GM06990 (cell line): ENCODE data around the gene OPN1SW.

ENCODE experiments used
- DNase-seq: peaks from one replicate; pipeline ENCODE4 v3.0.0-alpha.2; 2011; ENCODE audit not compliant: insufficient read length; ENCODE audit errors: extremely low read depth
- H3K27me3 ChIP-seq: replicated peaks from 2 replicates; pipeline ENCODE4 v1.6.0; 2011; ENCODE audit warnings: low read length; ENCODE audit not compliant: control insufficient read depth, insufficient read depth
- H3K36me3 ChIP-seq: 2 replicates; pipeline ENCODE4 v1.5.1; 2011; ENCODE audit warnings: low read length; ENCODE audit not compliant: control insufficient read depth, insufficient read depth
- H3K4me3 ChIP-seq: replicated peaks from 2 replicates; pipeline ENCODE4 v1.5.1; 2011; ENCODE audit warnings: low read depth, mild to moderate bottlenecking, control low read depth, low read length
- TF ChIP-seq, protein P1 (sequence below): IDR thresholded peaks from 2 replicates; pipeline ENCODE4 v1.5.1; 2011; ENCODE audit warnings: low read length, control low read depth, mild to moderate bottlenecking, inconsistent platforms; ENCODE audit not compliant: insufficient read depth, poor library complexity, severe bottlenecking

OPN1SW gene

DNA sequence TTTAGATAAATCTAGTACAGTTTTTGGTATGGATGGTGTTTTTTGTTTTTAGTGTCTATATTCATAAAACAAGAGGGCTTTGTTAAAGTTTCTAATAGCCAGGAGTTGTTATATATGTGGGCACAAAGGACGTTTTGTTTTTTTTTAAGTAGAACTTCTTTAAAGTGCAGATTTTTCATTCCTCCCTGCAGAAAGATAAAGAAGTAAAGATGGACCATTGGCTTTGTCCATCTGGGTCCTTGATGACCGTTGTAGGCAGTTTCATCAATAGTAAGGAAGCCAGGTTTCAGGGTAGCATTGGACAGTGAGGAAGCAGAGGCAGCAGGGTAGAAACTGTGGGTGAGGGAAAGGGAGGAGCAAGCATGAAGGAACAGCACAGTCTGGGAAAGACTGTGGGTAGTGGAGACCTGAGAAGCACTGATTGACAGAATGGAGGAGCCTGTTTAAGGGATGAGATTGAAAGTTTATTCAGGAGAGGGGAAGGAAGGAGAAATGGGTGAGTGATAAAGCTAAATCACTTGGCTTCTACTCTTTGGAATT lies 31.2 kb downstream of the OPN1SW start:
- Histone ChIP-seq H3K4me3 (no peak overlapping the region), H3K36me3 (peaks cover 4% of the 10 kb centered on the region), H3K27me3 (no peaks in the 10 kb centered on the region)
- TF ChIP-seq, protein P1, sequence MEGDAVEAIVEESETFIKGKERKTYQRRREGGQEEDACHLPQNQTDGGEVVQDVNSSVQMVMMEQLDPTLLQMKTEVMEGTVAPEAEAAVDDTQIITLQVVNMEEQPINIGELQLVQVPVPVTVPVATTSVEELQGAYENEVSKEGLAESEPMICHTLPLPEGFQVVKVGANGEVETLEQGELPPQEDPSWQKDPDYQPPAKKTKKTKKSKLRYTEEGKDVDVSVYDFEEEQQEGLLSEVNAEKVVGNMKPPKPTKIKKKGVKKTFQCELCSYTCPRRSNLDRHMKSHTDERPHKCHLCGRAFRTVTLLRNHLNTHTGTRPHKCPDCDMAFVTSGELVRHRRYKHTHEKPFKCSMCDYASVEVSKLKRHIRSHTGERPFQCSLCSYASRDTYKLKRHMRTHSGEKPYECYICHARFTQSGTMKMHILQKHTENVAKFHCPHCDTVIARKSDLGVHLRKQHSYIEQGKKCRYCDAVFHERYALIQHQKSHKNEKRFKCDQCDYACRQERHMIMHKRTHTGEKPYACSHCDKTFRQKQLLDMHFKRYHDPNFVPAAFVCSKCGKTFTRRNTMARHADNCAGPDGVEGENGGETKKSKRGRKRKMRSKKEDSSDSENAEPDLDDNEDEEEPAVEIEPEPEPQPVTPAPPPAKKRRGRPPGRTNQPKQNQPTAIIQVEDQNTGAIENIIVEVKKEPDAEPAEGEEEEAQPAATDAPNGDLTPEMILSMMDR, result no peak
- DNase-seq, result no peak

DNA sequence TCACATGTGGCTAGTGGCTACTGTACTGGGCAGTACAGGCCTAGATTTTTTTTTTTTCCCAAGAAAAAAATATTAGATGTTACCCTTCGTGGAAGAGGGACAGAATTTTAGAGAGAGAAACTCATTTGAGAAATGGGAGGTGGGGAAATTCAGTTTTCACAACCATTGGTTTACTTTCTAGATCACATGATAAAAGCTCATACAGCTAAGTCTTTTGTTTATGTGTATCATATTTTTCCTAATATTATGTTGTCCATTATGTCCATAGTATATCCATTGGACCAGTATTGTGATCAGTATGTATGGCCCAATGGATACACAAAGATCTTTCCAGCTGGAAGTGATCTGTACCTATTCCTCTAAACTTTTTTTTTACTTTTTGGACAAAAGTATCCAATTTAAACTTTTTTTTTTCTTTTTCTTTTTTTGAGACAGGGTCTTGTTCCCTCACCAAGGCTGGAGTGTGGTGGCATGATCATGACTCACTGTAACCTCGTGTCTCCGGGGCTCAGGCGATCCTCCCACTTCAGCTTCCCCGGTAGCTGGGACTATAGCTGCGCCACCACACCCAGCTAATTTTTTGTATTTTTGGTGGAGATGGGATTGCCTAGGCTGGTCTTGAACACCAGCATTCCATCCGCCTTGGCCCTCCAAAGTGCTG lies 32.4 kb downstream of the OPN1SW start:
- TF ChIP-seq, protein P1, result no peak
- Histone ChIP-seq H3K27me3 (no peaks in the 10 kb centered on the region), H3K36me3 (peaks cover 2% of the 10 kb centered on the region), H3K4me3 (no peak overlapping the region)
- DNase-seq, result no peak

DNA sequence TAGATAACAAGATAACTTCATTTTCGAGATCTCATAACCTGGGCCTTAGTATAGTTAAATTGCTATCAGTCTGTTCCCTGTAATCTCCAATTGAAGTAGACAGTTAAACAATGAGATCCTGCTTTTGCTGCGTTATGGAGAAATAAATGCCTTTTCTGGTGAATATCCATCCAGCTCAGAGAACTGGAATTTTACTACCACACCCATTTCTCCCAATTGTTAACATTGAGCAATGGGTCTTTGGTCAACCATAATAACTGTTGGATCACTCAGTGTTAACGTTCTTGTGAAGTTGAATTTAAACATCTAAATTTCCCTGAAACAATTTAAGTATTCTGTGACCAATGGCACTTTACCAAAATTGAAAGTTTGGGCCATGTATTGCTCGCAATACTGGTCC lies 33.4 kb downstream of the OPN1SW start:
- DNase-seq, result no peak
- Histone ChIP-seq H3K27me3 (no peaks in the 10 kb centered on the region), H3K4me3 (no peak overlapping the region)

DNA sequence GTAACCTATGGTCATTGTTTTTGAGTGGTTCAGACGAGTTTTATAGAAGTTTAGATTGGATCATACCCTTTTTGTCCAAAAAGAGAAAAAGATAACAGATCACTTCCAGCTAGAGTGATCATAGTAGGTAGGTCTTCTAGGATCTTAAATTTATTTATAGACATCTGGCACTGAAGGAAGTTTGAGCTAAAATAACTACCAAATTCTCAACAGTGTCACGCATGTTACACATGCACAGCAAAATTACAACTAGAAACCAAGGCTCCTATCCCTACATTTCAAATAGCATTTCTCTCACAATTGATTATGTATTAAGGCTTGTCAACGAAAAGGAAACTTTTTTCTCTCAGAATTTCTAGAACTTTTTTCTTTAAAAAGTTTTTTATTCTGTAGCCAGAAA lies 34.1 kb downstream of the OPN1SW start:
- peaks cover 2% of the 10 kb centered on the region for H3K36me3 ChIP-seq
- no peak overlapping the region for H3K4me3 ChIP-seq
- TF ChIP-seq, protein P1, result no peak

More for the DNA sequence above, 33.4 kb downstream of the OPN1SW start:
- TF ChIP-seq, protein P1, result no peak
- H3K36me3 ChIP-seq, result peaks cover 2% of the 10 kb centered on the region

DNA sequence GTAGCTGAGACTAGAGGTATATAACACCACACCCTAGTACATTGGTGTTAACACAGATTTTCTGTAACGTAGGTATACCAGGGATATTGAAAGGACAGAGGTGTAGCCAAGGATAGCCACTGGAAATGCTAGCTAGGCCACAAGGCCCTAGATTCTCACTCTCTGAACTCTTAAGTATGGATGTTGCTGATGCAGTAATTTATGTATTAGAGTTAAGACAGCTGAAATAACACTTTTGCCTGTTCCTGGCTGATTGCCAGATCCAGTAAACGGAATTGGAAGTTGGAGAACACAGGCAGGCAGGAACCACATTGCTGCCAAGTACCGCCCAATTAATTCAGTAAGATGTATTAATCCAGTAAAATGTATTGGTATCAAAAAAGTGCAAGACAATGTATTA lies 34.6 kb downstream of the OPN1SW start:
- H3K36me3 ChIP-seq, result peaks cover 2% of the 10 kb centered on the region
- peak overlapping the region; percentile 99 for H3K4me3 ChIP-seq
- DNase-seq, result no peak
- TF ChIP-seq, protein P1, result no peak
- no peaks in the 10 kb centered on the region for H3K27me3 ChIP-seq

More for the DNA sequence above, 34.1 kb downstream of the OPN1SW start:
- H3K27me3 ChIP-seq, result no peaks in the 10 kb centered on the region
- DNase-seq, result no peak
